Panc1 (cell line): ENCODE data around the gene ZDHHC7. TPM values are rescaled to one million over a fixed set of nuclear protein-coding genes. Genes with fewer than 3 reads are reported as not detected.

ENCODE experiments used
- ATAC-seq: fragments of 200-7000 bp; cut with Tn5 transposase; 2 replicates; pipeline ENCODE4 v1.9.1; 2020; ENCODE audit warnings: mild to moderate bottlenecking, moderate library complexity
- BruUV-seq: library from RNA; stranded (reverse); fragments of 400-500 nt; replicated peaks from 2 replicates; lab custom pipeline; 2021; lab: Mats Ljungman, UMichigan
- CTCF ChIA-PET: fragments of 300-600 bp; sonication (Branson Sonifier 250); formaldehyde crosslinking; loops from one replicate; lab custom pipeline; 2022; ENCODE audit warnings: antibody characterized with exemption; lab: Charles Lee
- POLR2A ChIA-PET: fragments of 300-600 bp; sonication (Branson Sonifier 250); formaldehyde crosslinking; loops from one replicate; lab custom pipeline; 2022; ENCODE audit warnings: antibody characterized with exemption; lab: Charles Lee
- DNase-seq: peaks from one replicate; pipeline ENCODE4 v3.0.0-alpha.2; 2010; ENCODE audit warnings: low read depth, low spot score
- H3K27ac ChIP-seq: 2 replicates; pipeline ENCODE4 v1.5.1; 2011; ENCODE audit warnings: mild to moderate bottlenecking, low read length, inconsistent platforms
- H3K27me3 ChIP-seq: fragments of 200-500 bp; sonication (Bioruptor generic); 2 replicates; pipeline ENCODE4 v1.6.0; 2014; ENCODE audit warnings: low read length, inconsistent platforms; ENCODE audit not compliant: control insufficient read depth, insufficient read depth
- H3K36me3 ChIP-seq: fragments of 200-500 bp; sonication (Bioruptor generic); 2 replicates; pipeline ENCODE4 v1.5.1; 2014; ENCODE audit warnings: inconsistent platforms, mild to moderate bottlenecking, low read length, moderate library complexity; ENCODE audit not compliant: control insufficient read depth, insufficient read depth
- H3K4me1 ChIP-seq: 2 replicates; pipeline ENCODE4 v1.5.1; 2011; ENCODE audit warnings: inconsistent platforms, mild to moderate bottlenecking, low read length, moderate library complexity; ENCODE audit not compliant: control insufficient read depth, insufficient read depth
- H3K4me3 ChIP-seq, 2 experiments: 2 replicates each; pipeline ENCODE4 v1.5.1; 2011 to 2012; ENCODE audit warnings: low read depth in 2 of 2, low read length in 2 of 2, mild to moderate bottlenecking in 2 of 2, inconsistent platforms in 1 of 2, moderate library complexity in 1 of 2
- H3K9me3 ChIP-seq: fragments of 200-500 bp; sonication (Bioruptor generic); 2 replicates; pipeline ENCODE4 v1.5.1; 2014; ENCODE audit warnings: low read depth, mild to moderate bottlenecking, inconsistent platforms, low read length, moderate library complexity; ENCODE audit not compliant: control insufficient read depth, insufficient read depth
- POLR2AphosphoS5 ChIP-seq: IDR thresholded peaks from 2 replicates; pipeline ENCODE4 v1.6.1; 2012; ENCODE audit warnings: mild to moderate bottlenecking, low read depth, low read length, moderate library complexity
- SIN3A ChIP-seq: IDR thresholded peaks from 2 replicates; pipeline ENCODE4 v1.6.1; 2012; ENCODE audit warnings: low read depth, mild to moderate bottlenecking, low read length, moderate library complexity, borderline replicate concordance; ENCODE audit not compliant: insufficient read depth
- TCF7L2 ChIP-seq: IDR thresholded peaks from 2 replicates; pipeline ENCODE4 v1.6.1; 2011; ENCODE audit warnings: mild to moderate bottlenecking, low read depth, low read length, inconsistent platforms
- in situ Hi-C: cut with HindIII; loops from 2 replicates; pipeline ENCODE4 v1.10.0; 2016; ENCODE audit warnings: low sequenced_read_pairs, low pct_unique_long_range_greater_than_20kb
- intact Hi-C: fragments of 100-400 bp; cut with micrococcal nuclease; formaldehyde crosslinking; loops from one replicate; pipeline ENCODE4 v1.10.0; 2022; ENCODE audit not compliant: unreplicated experiment
- total RNA-seq: library from RNA; stranded (reverse); gene quantifications from one replicate; pipeline ENCODE4 v1.2.1, GENCODE V29; 2021; ENCODE audit not compliant: unreplicated experiment
- TF ChIP-seq, protein P1 (sequence below), 2 experiments: IDR thresholded peaks; 2 replicates each; pipeline ENCODE4 v1.6.1; 2011 to 2012; ENCODE audit warnings: low read depth in 2 of 2, control low read depth in 1 of 2, low read length in 1 of 2, mild to moderate bottlenecking in 1 of 2, moderate library complexity in 1 of 2; ENCODE audit not compliant: insufficient read depth in 1 of 2
- TF ChIP-seq, protein P2 (sequence below): fragments of 450-650 bp; IDR thresholded peaks from 2 replicates; pipeline ENCODE4 v1.5.1; 2017; ENCODE audit warnings: mild to moderate bottlenecking

ZDHHC7 gene
- total RNA-seq, 1 experiment from 2014 or later, result 71.5 TPM

DNA sequence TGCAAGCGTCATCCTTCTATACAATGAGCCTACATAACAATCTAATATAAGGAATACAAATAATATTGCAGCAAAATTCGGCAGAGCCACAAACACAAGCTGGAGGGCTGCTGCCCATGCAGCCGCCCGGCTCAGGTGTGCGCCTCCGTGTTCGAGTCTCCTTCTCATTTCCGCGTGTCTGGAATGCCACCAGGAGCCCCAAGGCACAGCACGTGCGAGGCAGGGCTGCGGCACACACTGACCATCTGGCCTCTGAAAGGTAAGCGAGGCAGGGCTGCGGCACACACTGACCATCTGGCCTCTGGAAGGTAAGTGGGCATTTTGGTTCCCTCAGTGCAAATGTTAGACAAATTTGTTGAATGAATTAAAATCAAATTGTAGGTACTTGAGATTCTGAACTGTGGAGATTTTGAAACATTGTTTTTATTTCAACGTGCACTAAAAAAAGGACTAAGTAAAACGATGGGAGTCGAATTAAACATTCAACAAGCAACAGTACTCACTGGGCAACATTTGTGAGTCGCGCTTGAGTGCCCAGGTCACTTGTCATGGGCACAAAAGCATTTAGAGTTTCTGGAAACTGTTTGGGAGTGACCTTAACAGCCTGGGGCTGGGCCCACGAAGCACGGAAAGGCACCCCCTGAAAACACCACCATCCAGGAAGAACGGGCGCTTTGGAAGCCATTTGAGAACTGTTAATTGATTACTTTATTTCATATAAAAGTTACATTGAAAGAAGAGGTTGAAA lies 37.4 kb downstream of the ZDHHC7 start:
- Histone ChIP-seq H3K4me3 (no peak overlapping the region), H3K27ac (no peak overlapping the region), H3K27me3 (no peaks in the 10 kb centered on the region), H3K9me3 (no peaks in the 10 kb centered on the region), H3K4me1 (0 out of 2 replicates have a peak, but pooled peaks cover 5% of the 10 kb centered on the region), H3K36me3 (peaks cover 9% of the 10 kb centered on the region)
- DNase-seq (no peak), ATAC-seq (no peak)
- POLR2A ChIA-PET, result no interaction called here
- in situ Hi-C loops (no loop called here), intact Hi-C loops (loop anchor here (5.0 kb wide), 2 partner anchors 47 to 222 kb away; no protein-coding TSS in a partner anchor)
- CTCF ChIA-PET, result interaction anchor here (0.6 kb wide), 1 partner anchor 83 kb away, joined by 5 read pairs; no protein-coding TSS in a partner anchor
- no peak for TF ChIP-seq TCF7L2
- no peak for TF ChIP-seq SIN3A
- TF ChIP-seq POLR2AphosphoS5, result no peak
- TF ChIP-seq, protein P1, sequence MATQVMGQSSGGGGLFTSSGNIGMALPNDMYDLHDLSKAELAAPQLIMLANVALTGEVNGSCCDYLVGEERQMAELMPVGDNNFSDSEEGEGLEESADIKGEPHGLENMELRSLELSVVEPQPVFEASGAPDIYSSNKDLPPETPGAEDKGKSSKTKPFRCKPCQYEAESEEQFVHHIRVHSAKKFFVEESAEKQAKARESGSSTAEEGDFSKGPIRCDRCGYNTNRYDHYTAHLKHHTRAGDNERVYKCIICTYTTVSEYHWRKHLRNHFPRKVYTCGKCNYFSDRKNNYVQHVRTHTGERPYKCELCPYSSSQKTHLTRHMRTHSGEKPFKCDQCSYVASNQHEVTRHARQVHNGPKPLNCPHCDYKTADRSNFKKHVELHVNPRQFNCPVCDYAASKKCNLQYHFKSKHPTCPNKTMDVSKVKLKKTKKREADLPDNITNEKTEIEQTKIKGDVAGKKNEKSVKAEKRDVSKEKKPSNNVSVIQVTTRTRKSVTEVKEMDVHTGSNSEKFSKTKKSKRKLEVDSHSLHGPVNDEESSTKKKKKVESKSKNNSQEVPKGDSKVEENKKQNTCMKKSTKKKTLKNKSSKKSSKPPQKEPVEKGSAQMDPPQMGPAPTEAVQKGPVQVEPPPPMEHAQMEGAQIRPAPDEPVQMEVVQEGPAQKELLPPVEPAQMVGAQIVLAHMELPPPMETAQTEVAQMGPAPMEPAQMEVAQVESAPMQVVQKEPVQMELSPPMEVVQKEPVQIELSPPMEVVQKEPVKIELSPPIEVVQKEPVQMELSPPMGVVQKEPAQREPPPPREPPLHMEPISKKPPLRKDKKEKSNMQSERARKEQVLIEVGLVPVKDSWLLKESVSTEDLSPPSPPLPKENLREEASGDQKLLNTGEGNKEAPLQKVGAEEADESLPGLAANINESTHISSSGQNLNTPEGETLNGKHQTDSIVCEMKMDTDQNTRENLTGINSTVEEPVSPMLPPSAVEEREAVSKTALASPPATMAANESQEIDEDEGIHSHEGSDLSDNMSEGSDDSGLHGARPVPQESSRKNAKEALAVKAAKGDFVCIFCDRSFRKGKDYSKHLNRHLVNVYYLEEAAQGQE (IDR thresholded peaks at IDR 0.05; ENCODE audit: insufficient read depth in 1 of 2, low read depth in 2 of 2, low read length in 1 of 2), result no peak
- TF ChIP-seq, protein P2, sequence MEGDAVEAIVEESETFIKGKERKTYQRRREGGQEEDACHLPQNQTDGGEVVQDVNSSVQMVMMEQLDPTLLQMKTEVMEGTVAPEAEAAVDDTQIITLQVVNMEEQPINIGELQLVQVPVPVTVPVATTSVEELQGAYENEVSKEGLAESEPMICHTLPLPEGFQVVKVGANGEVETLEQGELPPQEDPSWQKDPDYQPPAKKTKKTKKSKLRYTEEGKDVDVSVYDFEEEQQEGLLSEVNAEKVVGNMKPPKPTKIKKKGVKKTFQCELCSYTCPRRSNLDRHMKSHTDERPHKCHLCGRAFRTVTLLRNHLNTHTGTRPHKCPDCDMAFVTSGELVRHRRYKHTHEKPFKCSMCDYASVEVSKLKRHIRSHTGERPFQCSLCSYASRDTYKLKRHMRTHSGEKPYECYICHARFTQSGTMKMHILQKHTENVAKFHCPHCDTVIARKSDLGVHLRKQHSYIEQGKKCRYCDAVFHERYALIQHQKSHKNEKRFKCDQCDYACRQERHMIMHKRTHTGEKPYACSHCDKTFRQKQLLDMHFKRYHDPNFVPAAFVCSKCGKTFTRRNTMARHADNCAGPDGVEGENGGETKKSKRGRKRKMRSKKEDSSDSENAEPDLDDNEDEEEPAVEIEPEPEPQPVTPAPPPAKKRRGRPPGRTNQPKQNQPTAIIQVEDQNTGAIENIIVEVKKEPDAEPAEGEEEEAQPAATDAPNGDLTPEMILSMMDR, result no peak
- no TSS peak for BruUV-seq

DNA sequence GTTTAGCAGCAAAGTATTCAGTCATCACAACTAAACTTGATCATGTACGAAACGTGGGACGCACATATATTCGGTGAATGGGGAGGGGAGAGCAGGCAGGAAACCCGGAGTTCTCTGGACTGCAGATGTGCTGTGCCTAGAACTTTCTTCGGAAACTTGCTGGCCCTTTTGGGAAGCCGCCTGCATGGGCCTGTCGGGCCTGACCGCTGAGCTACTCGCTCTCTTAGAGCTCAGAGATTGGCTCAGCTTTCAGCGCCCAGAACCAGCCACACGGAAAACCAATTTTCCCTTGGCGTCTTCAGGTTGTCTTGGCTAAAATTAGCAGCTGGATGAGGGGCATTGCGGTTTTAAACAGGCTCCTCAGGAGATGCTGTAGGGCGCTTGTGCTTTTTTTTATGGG lies 38.1 kb downstream of the ZDHHC7 start:
- intact Hi-C loops, result loop anchor here (5.0 kb wide), 2 partner anchors 46 to 221 kb away; no protein-coding TSS in a partner anchor
- no TSS peak for BruUV-seq

More for the DNA sequence above, 38.1 kb downstream of the ZDHHC7 start:
- POLR2A ChIA-PET, result no interaction called here
- DNase-seq (no peak), ATAC-seq (no peak)
- TF ChIP-seq SIN3A (no peak), POLR2AphosphoS5 (no peak; the same call in 1 of the 2 replicates)
- H3K4me3 ChIP-seq, result no peak overlapping the region
- 0 out of 2 replicates have a peak, but pooled peaks cover 5% of the 10 kb centered on the region for H3K4me1 ChIP-seq
- H3K27ac ChIP-seq, result no peak overlapping the region
- CTCF ChIA-PET, result interaction anchor here (0.6 to 0.7 kb wide), 4 partner anchors 21 to 354 kb away, joined by 3 to 7 read pairs (median 4); no protein-coding TSS in a partner anchor
- H3K9me3 ChIP-seq, result no peaks in the 10 kb centered on the region
- peaks cover 7% of the 10 kb centered on the region for H3K36me3 ChIP-seq
- in situ Hi-C loops, result no loop called here
- no peaks in the 10 kb centered on the region for H3K27me3 ChIP-seq
